PC-3 (cell line): ENCODE data around the gene KRT23. TPM values are rescaled to one million over a fixed set of nuclear protein-coding genes. Genes with fewer than 3 reads are reported as not detected.

Experiments
- ATAC-seq: fragments of 200-7000 bp; cut with Tn5 transposase; 2 replicates; pipeline ENCODE4 v1.9.1; 2020; ENCODE audit warnings: mild to moderate bottlenecking, moderate library complexity
- BruUV-seq: library from RNA; stranded (reverse); fragments of 400-500 nt; replicated peaks from 2 replicates; lab custom pipeline; 2021; lab: Mats Ljungman, UMichigan
- CTCF ChIA-PET: fragments of 300-600 bp; sonication (Branson Sonifier 250); formaldehyde crosslinking; loops from one replicate; lab custom pipeline; 2022; ENCODE audit warnings: antibody characterized with exemption; lab: Charles Lee
- POLR2A ChIA-PET: fragments of 300-600 bp; sonication (Branson Sonifier 250); formaldehyde crosslinking; loops from one replicate; lab custom pipeline; 2022; ENCODE audit warnings: antibody characterized with exemption; ENCODE audit not compliant: unreplicated experiment; lab: Charles Lee
- DNase-seq: peaks from one replicate; pipeline ENCODE4 v3.0.0-alpha.2; 2015
- H2AFZ ChIP-seq: fragments of 300-600 bp; sonication (generic); 2 replicates; pipeline ENCODE4 v1.6.0; 2016; ENCODE audit warnings: antibody characterized with exemption, low read length
- H3F3A ChIP-seq: fragments of 300-600 bp; sonication (generic); one replicate; pipeline ENCODE4 v1.6.0; 2017; ENCODE audit warnings: antibody characterized with exemption, low read length, control low read depth, mild to moderate bottlenecking; ENCODE audit not compliant: unreplicated experiment
- H3K27ac ChIP-seq: fragments of 300-600 bp; sonication (generic); 2 replicates; pipeline ENCODE4 v1.5.1; 2016; ENCODE audit warnings: mild to moderate bottlenecking, low read length
- H3K27me3 ChIP-seq: fragments of 300-600 bp; sonication (generic); 2 replicates; pipeline ENCODE4 v1.6.1; 2016; ENCODE audit warnings: low read length, mixed read lengths
- H3K36me3 ChIP-seq: fragments of 300-600 bp; sonication (generic); 2 replicates; pipeline ENCODE4 v1.6.1; 2016; ENCODE audit warnings: low read depth, mixed run types, low read length, mixed read lengths
- H3K4me1 ChIP-seq: fragments of 300-600 bp; sonication (generic); 2 replicates; pipeline ENCODE4 v1.5.1; 2016; ENCODE audit warnings: low read length; ENCODE audit not compliant: insufficient read depth
- H3K4me2 ChIP-seq: fragments of 300-600 bp; sonication (generic); 2 replicates; pipeline ENCODE4 v1.6.0; 2016; ENCODE audit warnings: low read length
- H3K4me3 ChIP-seq: fragments of 300-600 bp; sonication (generic); 2 replicates; pipeline ENCODE4 v1.5.1; 2016; ENCODE audit warnings: mild to moderate bottlenecking, low read length, mixed read lengths
- H3K79me2 ChIP-seq: fragments of 300-600 bp; sonication (generic); 2 replicates; pipeline ENCODE4 v1.6.1; 2017; ENCODE audit warnings: low read length, mixed read lengths
- H3K9ac ChIP-seq: fragments of 300-600 bp; sonication (generic); 2 replicates; pipeline ENCODE4 v1.6.0; 2016; ENCODE audit warnings: mild to moderate bottlenecking, low read length
- H3K9me2 ChIP-seq: fragments of 300-600 bp; sonication (generic); replicated peaks from 2 replicates; pipeline ENCODE4 v1.6.1; 2016; ENCODE audit warnings: mixed run types, low read length, mixed read lengths
- H3K9me3 ChIP-seq: fragments of 300-600 bp; sonication (generic); 2 replicates; pipeline ENCODE4 v1.6.1; 2016; ENCODE audit warnings: low read length, mixed read lengths
- H4K20me1 ChIP-seq: fragments of 300-600 bp; sonication (generic); 2 replicates; pipeline ENCODE4 v1.6.1; 2016; ENCODE audit warnings: low read length, mixed read lengths
- CTCF ChIP-seq: fragments of 300-600 bp; sonication (generic); conservative IDR thresholded peaks from 2 replicates; pipeline ENCODE4 v1.5.1; 2017; ENCODE audit warnings: antibody characterized with exemption, low read depth, mild to moderate bottlenecking, low read length
- EZH2 ChIP-seq: fragments of 300-600 bp; sonication (generic); IDR thresholded peaks from one replicate; pipeline ENCODE4 v1.6.1; 2017; ENCODE audit warnings: antibody characterized with exemption, mild to moderate bottlenecking, low read length; ENCODE audit not compliant: unreplicated experiment
- EZH2phosphoT487 ChIP-seq: fragments of 300-600 bp; sonication (generic); IDR thresholded peaks from 2 replicates; pipeline ENCODE4 v1.6.1; 2018; ENCODE audit warnings: mild to moderate bottlenecking, antibody characterized with exemption, low read length, borderline replicate concordance
- intact Hi-C: fragments of 100-400 bp; cut with micrococcal nuclease; formaldehyde crosslinking; loops from 2 replicates; pipeline ENCODE4 v1.9.0; 2023
- total RNA-seq: library from RNA; depleted of rRNA; stranded (reverse); fragments of >200 nt; gene quantifications from 2 replicates; pipeline ENCODE4 v1.2.3, GENCODE V29; 2014

The KRT23 gene
- total RNA-seq, 1 experiment from 2014 or later, result not detected

GRCh38 chr17:40886090-40886489 lies 51.4 kb downstream of the KRT23 start:
- BruUV-seq, result no TSS peak

GRCh38 chr17:40884708-40885512 lies 52.5 kb downstream of the KRT23 start, which contains the start of gene KRT20:
Gene KRT20, minus strand, starts transcription at chr17:40885242. Its CDS starts 57 bp downstream, at chr17:40885185.
- Histone ChIP-seq H3K79me2 (no peaks in the 10 kb centered on the region), H3F3A (no peaks in the 10 kb centered on the region), H3K27ac (no peak within 1 kb of the TSS), H3K9me2 (no peaks in the 10 kb centered on the region), H3K27me3 (no peaks in the 10 kb centered on the region), H4K20me1 (no peaks in the 10 kb centered on the region), H3K36me3 (no peaks in the 10 kb centered on the region), H3K4me1 (peaks cover 5% of the 10 kb centered on the region; the same call in 1 of the 2 replicates), H3K9me3 (no peaks in the 10 kb centered on the region), H2AFZ (no peak within 1 kb of the TSS), H3K4me2 (no peak within 1 kb of the TSS), H3K9ac (no peak within 1 kb of the TSS), H3K4me3 (no peak within 1 kb of the TSS)
- ATAC-seq (no peak), DNase-seq (peak; percentile 14)
- CTCF ChIA-PET, result no interaction called here
- TF ChIP-seq CTCF, result peak; percentile 33; the same call in 1 of the 2 replicates
- TF ChIP-seq EZH2, result no peak
- TF ChIP-seq EZH2phosphoT487, result no peak
- TSS peak; percentile 81 for BruUV-seq
- POLR2A ChIA-PET, result no interaction called here
- intact Hi-C loops, result no loop called here

More at GRCh38 chr17:40886090-40886489, 51.4 kb downstream of the KRT23 start:
- H3K4me3 ChIP-seq, result no peak overlapping the region
- no peaks in the 10 kb centered on the region for H4K20me1 ChIP-seq
- H3K9me2 ChIP-seq, result no peaks in the 10 kb centered on the region
- intact Hi-C loops, result no loop called here
- no peaks in the 10 kb centered on the region for H3K9me3 ChIP-seq
- H3K4me1 ChIP-seq, result peaks cover 5% of the 10 kb centered on the region; the same call in 1 of the 2 replicates
- no peak overlapping the region for H3K4me2 ChIP-seq
- H3K27me3 ChIP-seq, result no peaks in the 10 kb centered on the region
- CTCF ChIA-PET, result no interaction called here
- ATAC-seq, result no peak
- H3K27ac ChIP-seq, result no peak overlapping the region
- peak; percentile 25 for DNase-seq
- no peaks in the 10 kb centered on the region for H3K36me3 ChIP-seq
- H3K9ac ChIP-seq, result no peak overlapping the region
- H3F3A ChIP-seq, result no peaks in the 10 kb centered on the region
- TF ChIP-seq EZH2phosphoT487, result no peak
- TF ChIP-seq EZH2, result no peak
- TF ChIP-seq CTCF, result no peak
- no peak overlapping the region for H2AFZ ChIP-seq
- POLR2A ChIA-PET, result no interaction called here
- H3K79me2 ChIP-seq, result no peaks in the 10 kb centered on the region
